Kidney (tissue), 14 donors: ENCODE data around the gene CCNI2. TPM values are rescaled to one million over a fixed set of nuclear protein-coding genes. Genes with fewer than 3 reads are reported as not detected.
A peak's percentile ranks its signal among the peaks of the same experiment; 100 is the strongest.

Experiments
- DNase-seq, 5 donors: peaks; one replicate each; pipeline ENCODE4 v3.0.0-alpha.2; 2013 to 2020
- FAIRE-seq: peaks from 2 replicates; lab custom pipeline; 2012; peaks lifted over from hg19 to GRCh38; lab: Jason Lieb, UNC
- H3K27ac ChIP-seq, 2 donors: one replicate each; pipeline ENCODE4 v1.7.0; 2013; ENCODE audit warnings: low read depth in 2 of 2, low read length in 2 of 2, inconsistent platforms in 1 of 2
- H3K27me3 ChIP-seq: one replicate; pipeline ENCODE4 v1.7.1; 2013; ENCODE audit warnings: low read length, inconsistent platforms; ENCODE audit not compliant: control insufficient read depth, insufficient read depth
- H3K36me3 ChIP-seq, 3 donors: one replicate each; pipeline versions ENCODE4 v1.7.0 to v1.7.1; 2013; ENCODE audit warnings: low read length in 3 of 3, control low read depth in 1 of 3, inconsistent platforms in 1 of 3; ENCODE audit not compliant: insufficient read depth in 3 of 3, control insufficient read depth in 2 of 3
- H3K4me1 ChIP-seq, 3 donors: one replicate each; pipeline versions ENCODE4 v1.7.0 to v1.7.1; 2013; ENCODE audit warnings: low read length in 3 of 3, inconsistent platforms in 1 of 3, low read depth in 1 of 3; ENCODE audit not compliant: control insufficient read depth in 2 of 3, insufficient read depth in 2 of 3
- H3K4me3 ChIP-seq, 3 donors: one replicate each; pipeline versions ENCODE4 v1.7.0 to v1.8.1; 2013; ENCODE audit warnings: low read length in 3 of 3, control low read depth in 1 of 3, inconsistent platforms in 1 of 3
- H3K9ac ChIP-seq, 3 donors: one replicate each; pipeline versions ENCODE4 v1.7.0 to v1.7.1; 2013; ENCODE audit warnings: low read length in 3 of 3, control low read depth in 1 of 3, inconsistent platforms in 1 of 3
- H3K9me3 ChIP-seq, 3 donors: one replicate each; pipeline versions ENCODE4 v1.7.0 to v1.7.1; 2013; ENCODE audit warnings: low read length in 3 of 3, control low read depth in 1 of 3, inconsistent platforms in 1 of 3; ENCODE audit not compliant: control insufficient read depth in 2 of 3, insufficient read depth in 1 of 3
- CTCF ChIP-seq: IDR thresholded peaks from 3 replicates; pipeline ENCODE4 v1.5.1; 2012; ENCODE audit warnings: mild to moderate bottlenecking, moderate library complexity, borderline replicate concordance; ENCODE audit not compliant: insufficient read depth; ENCODE audit errors: extremely low read depth
- intact Hi-C: fragments of 100-400 bp; cut with DNase I; formaldehyde crosslinking; loops from one replicate; pipeline ENCODE4 v1.11.1; 2022
- polyA plus RNA-seq: library from polyadenylated mRNA; stranded (reverse); fragments of 350-450 nt; fragmentation: Illumina TruSeq; extraction: RNeasy Lipid Tissue Mini Kit (QIAGEN cat#74804); gene quantifications from one replicate; pipeline ENCODE4 v1.2.3, GENCODE V29; 2014; ENCODE audit warnings: low read depth, low replicate concordance; ENCODE audit not compliant: insufficient read depth
- total RNA-seq: library from RNA; stranded (reverse); fragmentation: NEBNext Ultra II Directional; extraction: Animal tissue kit (Norgen Biotek cat#: 25700); gene quantifications from one replicate; pipeline ENCODE4 v1.2.1, GENCODE V29; 2021
- donor health status: control.
- donor health status: control.
- donor health status: control.
- donor health status: control.
- donor health status: control.
- donor health status: DM: yes; HTN: yes; CAD: no.
- donor health status: Normal renal cell carcinoma (clear cell type).

The CCNI2 gene
- total and polyA plus RNA-seq, 2 donors from 2014 or later: 3.4 to 3.8 TPM

- peak in 1 of 5 donors; percentile 18 for DNase-seq
- Histone ChIP-seq H3K27me3 (no peaks in the 10 kb centered on the region), H3K4me3 (no peak overlapping the region), H3K4me1 (no peaks in the 10 kb centered on the region), H3K27ac (no peak overlapping the region), H3K36me3 (peaks cover 2 to 48% (median 28%) of the 10 kb centered on the region in 3 donors), H3K9ac (no peak overlapping the region), H3K9me3 (no peaks in the 10 kb centered on the region)
- intact Hi-C loops: no loop called here
- FAIRE-seq: no peak
- no peak for TF ChIP-seq CTCF
These were observed 14.4 kb downstream of the CCNI2 start for GRCh38 chr5:132761321-132762240.

GRCh38 chr5:132762246-132763000 lies 15.2 kb downstream of the CCNI2 start:
- H3K36me3 ChIP-seq: peaks cover 2 to 48% (median 28%) of the 10 kb centered on the region in 3 donors
- H3K27ac ChIP-seq: no peak overlapping the region
- no peak for FAIRE-seq
- peaks cover 0 to 6% (median under 1%) of the 10 kb centered on the region in 3 donors for H3K4me1 ChIP-seq
- TF ChIP-seq CTCF: no peak
- peak in 1 of 5 donors; percentile 20 for DNase-seq
- H3K9ac ChIP-seq: no peak overlapping the region
- no peaks in the 10 kb centered on the region for H3K9me3 ChIP-seq
- no peak overlapping the region for H3K4me3 ChIP-seq
- intact Hi-C loops: no loop called here
- no peaks in the 10 kb centered on the region for H3K27me3 ChIP-seq

GRCh38 chr5:132763181-132764036 lies 16.2 kb downstream of the CCNI2 start:
- Histone ChIP-seq H3K4me1 (peaks cover 0 to 14% (median 10%) of the 10 kb centered on the region in 3 donors), H3K27ac (no peak overlapping the region), H3K36me3 (peaks cover 2 to 39% (median 26%) of the 10 kb centered on the region in 3 donors), H3K27me3 (no peaks in the 10 kb centered on the region), H3K4me3 (no peak overlapping the region), H3K9me3 (no peaks in the 10 kb centered on the region), H3K9ac (no peak overlapping the region)
- no peak for TF ChIP-seq CTCF
- intact Hi-C loops: no loop called here
- FAIRE-seq (no peak), DNase-seq (peak in 1 of 5 donors; percentile 9)
